ENCODE measurements around the gene LCORL. TPM values are rescaled to one million over a fixed set of nuclear protein-coding genes. Genes with fewer than 3 reads are reported as not detected.

The LCORL gene
- total RNA-seq, 2 donors from 2014 or later, result 7.8 to 9.9 TPM

DNA sequence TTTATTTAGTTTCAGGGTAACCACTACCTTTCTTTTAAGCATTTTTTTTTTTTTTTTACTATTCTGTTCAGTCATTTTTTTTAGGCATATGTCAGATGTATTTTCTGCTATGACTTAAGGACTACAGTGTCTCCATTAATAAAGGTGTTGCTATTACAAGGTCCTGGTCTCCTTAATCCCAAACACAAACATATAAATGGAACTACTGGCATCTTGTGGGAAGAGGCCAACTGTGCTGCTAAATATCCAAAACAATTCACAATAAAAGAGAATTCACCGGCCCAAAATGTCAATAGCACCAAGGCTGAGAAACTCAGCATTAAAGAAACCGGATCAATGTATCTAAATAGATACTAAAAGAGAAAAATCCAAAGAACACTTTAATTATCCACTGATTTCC is 26.4 kb downstream of the LCORL start:
- H3K36me3 ChIP-seq (replicated peaks in 1 of 2; ENCODE audit: insufficient read depth in 1 of 2, low read depth in 2 of 2), result no peaks in the 10 kb centered on the region
- ATAC-seq, result no peak
- TF ChIP-seq POLR2A (IDR thresholded peaks at IDR 0.05), result no peak
- TF ChIP-seq CTCF (IDR thresholded peaks at IDR 0.05), result peak in 1 of 7 experiments; percentile 2
- no peak overlapping the region for H3K27ac ChIP-seq
- intact Hi-C loops (cut with DNase I), result no loop called here
- H3K4me3 ChIP-seq, result no peak overlapping the region
- 30 to 43% methylated on average over 2 of the region's 2 CpGs for WGBS, 2 donors
- DNase-seq, result no peak
- no peaks in the 10 kb centered on the region for H3K27me3 ChIP-seq
- H3K4me1 ChIP-seq, result peaks cover 7% of the 10 kb centered on the region
- no peaks in the 10 kb centered on the region for H3K9me3 ChIP-seq

DNA sequence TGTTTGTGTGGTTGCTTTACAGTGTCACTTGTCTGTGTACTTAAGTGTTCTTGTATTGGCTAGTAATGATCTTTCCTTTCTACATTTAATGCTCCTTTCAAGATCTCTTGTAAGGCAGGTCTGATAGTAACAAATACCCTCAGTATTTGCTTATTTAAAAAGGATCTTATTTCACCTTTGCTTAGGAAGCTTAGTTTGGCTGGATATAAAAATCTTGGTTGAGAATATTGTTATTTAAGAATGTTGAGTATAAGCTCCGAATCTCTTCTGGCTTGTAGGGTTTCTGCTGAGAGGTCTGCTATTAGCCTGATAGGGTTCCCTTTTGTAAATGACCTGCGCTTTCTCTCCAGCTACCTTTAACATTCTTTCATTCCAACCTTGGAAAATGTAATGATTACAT is 35.7 kb downstream of the LCORL start:
- Histone ChIP-seq H3K27me3 (no peaks in the 10 kb centered on the region), H3K27ac (no peak overlapping the region), H3K9me3 (no peaks in the 10 kb centered on the region), H3K4me3 (no peak overlapping the region), H3K4me1 (no peaks in the 10 kb centered on the region), H3K36me3 (replicated peaks in 1 of 2; ENCODE audit: insufficient read depth in 1 of 2, low read depth in 2 of 2) (no peaks in the 10 kb centered on the region)
- intact Hi-C loops (cut with DNase I), result no loop called here
- ATAC-seq, result no peak
- DNase-seq, result no peak
- WGBS, 2 donors, result 95 to 100% methylated on average over 2 of the region's 2 CpGs
- TF ChIP-seq CTCF (IDR thresholded peaks at IDR 0.05), result no peak
- no peak for TF ChIP-seq POLR2A (IDR thresholded peaks at IDR 0.05)

DNA sequence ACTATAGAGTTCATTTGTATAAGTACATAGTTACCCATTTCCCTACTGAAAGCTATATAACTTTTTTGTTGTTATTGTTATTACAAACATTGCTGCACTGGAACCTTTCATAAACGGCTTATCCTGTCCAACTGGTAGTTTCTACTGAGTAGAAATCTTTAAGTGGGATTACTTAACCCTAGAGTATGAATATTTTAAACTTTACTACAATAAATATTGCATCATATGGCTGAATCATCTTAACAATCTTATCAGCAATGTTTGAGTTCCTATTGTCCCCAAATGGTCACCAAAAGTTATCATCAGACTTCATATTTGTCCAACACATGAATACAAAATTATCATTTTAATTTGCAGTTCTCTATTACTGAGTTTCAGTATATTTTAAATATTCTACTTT is 40.5 kb downstream of the LCORL start:
- H3K9me3 ChIP-seq, result no peaks in the 10 kb centered on the region
- ATAC-seq (no peak), DNase-seq (no peak)
- intact Hi-C loops (cut with DNase I), result no loop called here
- H3K27ac ChIP-seq, result no peak overlapping the region
- no peaks in the 10 kb centered on the region for H3K36me3 ChIP-seq (replicated peaks in 1 of 2; ENCODE audit: insufficient read depth in 1 of 2, low read depth in 2 of 2)
- no peaks in the 10 kb centered on the region for H3K4me1 ChIP-seq
- H3K4me3 ChIP-seq, result no peak overlapping the region
- TF ChIP-seq POLR2A (IDR thresholded peaks at IDR 0.05), result no peak
- no peak for TF ChIP-seq CTCF (IDR thresholded peaks at IDR 0.05)
- 89 to 94% methylated on average over 1 of the region's 1 CpG for WGBS, 2 donors
- no peaks in the 10 kb centered on the region for H3K27me3 ChIP-seq

- H3K36me3 ChIP-seq (replicated peaks in 1 of 2; ENCODE audit: insufficient read depth in 1 of 2, low read depth in 2 of 2), result no peaks in the 10 kb centered on the region
- intact Hi-C loops (cut with DNase I), result no loop called here
- no peak overlapping the region for H3K27ac ChIP-seq
- DNase-seq (no peak), ATAC-seq (no peak)
- no peak overlapping the region for H3K4me3 ChIP-seq
- no peaks in the 10 kb centered on the region for H3K27me3 ChIP-seq
- no peaks in the 10 kb centered on the region for H3K9me3 ChIP-seq
- no peaks in the 10 kb centered on the region for H3K4me1 ChIP-seq
- no peak for TF ChIP-seq POLR2A (IDR thresholded peaks at IDR 0.05)
- TF ChIP-seq CTCF (IDR thresholded peaks at IDR 0.05), result no peak
Measured at GRCh38 chr4:17968721-17969120, 52.8 kb downstream of the LCORL start.

DNA sequence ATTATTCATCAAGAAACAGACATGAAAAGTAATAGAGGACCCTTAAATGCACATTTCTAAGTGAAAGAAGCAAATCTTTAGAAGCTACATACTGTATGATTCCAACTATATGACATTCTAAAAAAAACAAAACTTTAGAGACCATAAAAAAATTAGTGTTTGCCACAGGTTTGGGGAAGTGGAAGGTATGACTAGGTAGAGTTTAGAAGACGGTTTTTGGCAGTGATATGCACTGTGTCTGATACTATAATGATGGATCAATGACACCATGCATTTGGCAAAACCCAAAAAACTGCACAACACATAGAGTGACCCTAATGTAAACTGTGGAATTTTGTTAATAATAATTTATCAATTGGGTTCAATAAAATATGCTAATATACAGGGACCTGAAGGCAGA is 54.5 kb downstream of the LCORL start:
- Histone ChIP-seq H3K4me3 (no peak overlapping the region), H3K27ac (no peak overlapping the region), H3K36me3 (replicated peaks in 1 of 2; ENCODE audit: insufficient read depth in 1 of 2, low read depth in 2 of 2) (no peaks in the 10 kb centered on the region), H3K4me1 (no peaks in the 10 kb centered on the region), H3K27me3 (no peaks in the 10 kb centered on the region), H3K9me3 (no peaks in the 10 kb centered on the region)
- 94% methylated on average over 1 of the region's 1 CpG for WGBS, 2 donors
- no peak for TF ChIP-seq CTCF (IDR thresholded peaks at IDR 0.05)
- no peak for TF ChIP-seq POLR2A (IDR thresholded peaks at IDR 0.05)
- intact Hi-C loops (cut with DNase I), result no loop called here
- ATAC-seq, result no peak
- DNase-seq, result no peak

All from body of pancreas (tissue), 4 donors.